ENCODE measurements around the gene SLC4A5. TPM values are rescaled to one million over a fixed set of nuclear protein-coding genes. Genes with fewer than 3 reads are reported as not detected.
"Not testable (repeated sequence)": the region's sequence is repeated elsewhere in the genome, so short reads cannot be mapped to it uniquely, and the experiment has no call there.

The SLC4A5 gene
- total RNA-seq, 1 donor from 2014 or later = 2.3 TPM

DNA sequence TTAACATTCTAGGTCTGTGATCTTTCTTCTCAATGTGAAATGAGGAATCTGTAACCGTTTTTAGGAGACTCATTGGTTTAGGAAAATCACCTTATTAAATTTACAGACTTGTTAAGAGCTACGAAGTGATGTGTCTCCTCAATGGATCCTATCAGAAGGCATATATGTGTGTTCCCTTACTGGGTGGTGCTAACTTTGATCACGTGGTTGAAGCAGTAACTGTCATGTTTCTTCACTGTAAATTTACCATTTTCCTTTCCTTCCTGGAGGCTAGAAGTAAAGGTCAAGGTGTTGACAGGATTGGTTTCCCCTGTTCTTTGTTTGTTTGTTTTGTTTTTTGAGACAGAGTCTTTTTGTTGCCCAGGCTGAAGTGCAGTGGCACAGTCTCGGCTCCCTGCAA is 146.2 kb downstream of the SLC4A5 start:
- Histone ChIP-seq H3K27ac (replicated peaks) (no peak overlapping the region), H3K27me3 (ENCODE audit: low read depth) (no peaks in the 10 kb centered on the region), H3K9me3 (replicated peaks) (no peaks in the 10 kb centered on the region), H3K36me3 (no peaks in the 10 kb centered on the region), H3K4me3 (no peak overlapping the region), H3K4me1 (peaks cover 44% of the 10 kb centered on the region)
- TF ChIP-seq, protein P1, sequence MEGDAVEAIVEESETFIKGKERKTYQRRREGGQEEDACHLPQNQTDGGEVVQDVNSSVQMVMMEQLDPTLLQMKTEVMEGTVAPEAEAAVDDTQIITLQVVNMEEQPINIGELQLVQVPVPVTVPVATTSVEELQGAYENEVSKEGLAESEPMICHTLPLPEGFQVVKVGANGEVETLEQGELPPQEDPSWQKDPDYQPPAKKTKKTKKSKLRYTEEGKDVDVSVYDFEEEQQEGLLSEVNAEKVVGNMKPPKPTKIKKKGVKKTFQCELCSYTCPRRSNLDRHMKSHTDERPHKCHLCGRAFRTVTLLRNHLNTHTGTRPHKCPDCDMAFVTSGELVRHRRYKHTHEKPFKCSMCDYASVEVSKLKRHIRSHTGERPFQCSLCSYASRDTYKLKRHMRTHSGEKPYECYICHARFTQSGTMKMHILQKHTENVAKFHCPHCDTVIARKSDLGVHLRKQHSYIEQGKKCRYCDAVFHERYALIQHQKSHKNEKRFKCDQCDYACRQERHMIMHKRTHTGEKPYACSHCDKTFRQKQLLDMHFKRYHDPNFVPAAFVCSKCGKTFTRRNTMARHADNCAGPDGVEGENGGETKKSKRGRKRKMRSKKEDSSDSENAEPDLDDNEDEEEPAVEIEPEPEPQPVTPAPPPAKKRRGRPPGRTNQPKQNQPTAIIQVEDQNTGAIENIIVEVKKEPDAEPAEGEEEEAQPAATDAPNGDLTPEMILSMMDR (IDR thresholded peaks at IDR 0.05; ENCODE audit: borderline replicate concordance) = no peak
- intact Hi-C loops (cut with micrococcal nuclease) = no loop called here
- no peak for DNase-seq

DNA sequence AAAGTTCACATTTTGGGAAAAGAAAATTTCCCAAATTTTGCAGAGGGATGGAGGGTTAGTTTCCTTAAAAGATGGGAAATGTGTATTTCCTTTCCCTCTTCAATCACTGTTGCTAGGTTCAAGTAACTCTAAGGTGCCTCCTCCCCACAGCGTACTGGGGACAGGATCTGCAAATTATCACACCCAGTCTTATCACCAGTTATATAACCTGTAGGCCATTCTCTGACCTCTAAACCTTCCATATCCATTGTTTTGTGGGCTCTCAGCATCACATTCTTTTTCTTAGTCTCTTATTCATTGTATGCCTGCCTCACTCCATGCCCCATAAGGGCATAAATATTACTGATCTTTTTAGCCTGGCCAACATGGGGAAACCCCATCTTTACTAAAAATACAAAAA is 148.4 kb downstream of the SLC4A5 start:
- Histone ChIP-seq H3K4me3 (no peak overlapping the region), H3K27me3 (ENCODE audit: low read depth) (no peaks in the 10 kb centered on the region), H3K36me3 (no peaks in the 10 kb centered on the region), H3K9me3 (replicated peaks) (no peaks in the 10 kb centered on the region), H3K4me1 (peaks cover 21% of the 10 kb centered on the region), H3K27ac (replicated peaks) (no peak overlapping the region)
- intact Hi-C loops (cut with micrococcal nuclease) = no loop called here
- DNase-seq = no peak
- TF ChIP-seq, protein P1 (IDR thresholded peaks at IDR 0.05; ENCODE audit: borderline replicate concordance) = no peak

DNA sequence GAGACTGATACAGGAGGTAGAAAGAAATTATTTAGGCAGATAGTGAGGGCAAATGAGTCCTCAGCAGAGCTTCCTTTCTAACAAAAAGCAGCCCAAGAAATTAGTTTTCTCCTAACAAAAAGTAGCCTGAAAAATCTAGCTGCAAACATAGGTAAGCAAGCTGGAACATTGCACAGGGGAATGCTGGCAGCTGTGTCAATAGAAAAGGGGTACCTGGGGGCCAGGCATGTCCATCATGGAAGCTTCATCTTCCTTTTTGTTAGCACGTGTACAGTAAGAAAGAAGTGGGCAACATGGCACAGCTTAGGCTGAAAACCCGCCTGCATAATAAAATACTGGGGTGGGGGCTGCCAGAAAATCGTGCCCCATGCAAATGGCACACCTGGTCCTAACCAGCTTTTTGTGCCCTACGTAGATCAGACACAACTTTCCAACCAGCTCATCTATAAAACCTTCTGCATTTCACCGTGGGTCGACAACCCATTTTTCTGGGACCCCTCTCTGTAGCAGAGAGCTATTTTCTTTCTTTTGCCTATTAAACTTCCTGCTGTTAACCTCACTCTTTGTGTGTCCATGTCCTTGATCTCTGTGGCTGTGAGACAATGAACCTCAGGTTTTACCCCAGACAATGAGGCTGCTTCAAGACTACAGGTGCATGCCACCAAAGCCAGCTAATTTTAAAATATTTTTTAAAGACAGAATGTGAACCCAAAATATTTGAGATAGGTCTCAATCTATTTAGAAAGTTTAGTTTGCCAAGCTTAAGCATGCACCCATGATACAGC is 151.4 kb downstream of the SLC4A5 start:
- no peaks in the 10 kb centered on the region for H3K36me3 ChIP-seq
- H3K4me1 ChIP-seq = peaks cover 4% of the 10 kb centered on the region
- H3K27me3 ChIP-seq (ENCODE audit: low read depth) = no peaks in the 10 kb centered on the region
- no peak for DNase-seq
- no peak overlapping the region for H3K27ac ChIP-seq (replicated peaks)
- intact Hi-C loops (cut with micrococcal nuclease) = no loop called here
- no peaks in the 10 kb centered on the region for H3K9me3 ChIP-seq (replicated peaks)
- TF ChIP-seq, protein P1 (IDR thresholded peaks at IDR 0.05; ENCODE audit: borderline replicate concordance) = no peak
- H3K4me3 ChIP-seq = no peak overlapping the region

DNA sequence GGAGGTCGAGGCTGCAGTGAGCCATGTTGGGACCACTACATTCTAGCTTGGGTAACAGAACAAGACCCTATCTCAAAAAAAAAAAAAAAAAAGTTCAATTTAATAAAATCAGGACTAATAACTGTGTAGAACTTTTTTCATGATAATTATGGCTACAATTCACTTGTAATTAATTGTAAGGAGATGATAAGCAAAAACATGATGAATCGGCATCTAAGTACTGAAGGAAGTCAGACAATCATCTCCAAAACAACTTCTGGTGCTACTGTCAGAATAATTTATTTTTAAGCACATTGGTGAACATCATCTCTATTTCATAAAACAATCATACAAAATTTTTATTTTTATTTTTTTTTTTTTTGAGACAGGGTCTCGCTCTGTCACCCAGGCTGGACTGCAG is 154.5 kb downstream of the SLC4A5 start:
- H3K4me3 ChIP-seq = no peak overlapping the region
- H3K27me3 ChIP-seq (ENCODE audit: low read depth) = no peaks in the 10 kb centered on the region
- no peak overlapping the region for H3K27ac ChIP-seq (replicated peaks)
- H3K4me1 ChIP-seq = peaks cover 4% of the 10 kb centered on the region
- TF ChIP-seq, protein P1 (IDR thresholded peaks at IDR 0.05; ENCODE audit: borderline replicate concordance) = no peak
- DNase-seq = no peak
- intact Hi-C loops (cut with micrococcal nuclease) = no loop called here
- H3K9me3 ChIP-seq (replicated peaks) = no peaks in the 10 kb centered on the region
- H3K36me3 ChIP-seq = no peaks in the 10 kb centered on the region

DNA sequence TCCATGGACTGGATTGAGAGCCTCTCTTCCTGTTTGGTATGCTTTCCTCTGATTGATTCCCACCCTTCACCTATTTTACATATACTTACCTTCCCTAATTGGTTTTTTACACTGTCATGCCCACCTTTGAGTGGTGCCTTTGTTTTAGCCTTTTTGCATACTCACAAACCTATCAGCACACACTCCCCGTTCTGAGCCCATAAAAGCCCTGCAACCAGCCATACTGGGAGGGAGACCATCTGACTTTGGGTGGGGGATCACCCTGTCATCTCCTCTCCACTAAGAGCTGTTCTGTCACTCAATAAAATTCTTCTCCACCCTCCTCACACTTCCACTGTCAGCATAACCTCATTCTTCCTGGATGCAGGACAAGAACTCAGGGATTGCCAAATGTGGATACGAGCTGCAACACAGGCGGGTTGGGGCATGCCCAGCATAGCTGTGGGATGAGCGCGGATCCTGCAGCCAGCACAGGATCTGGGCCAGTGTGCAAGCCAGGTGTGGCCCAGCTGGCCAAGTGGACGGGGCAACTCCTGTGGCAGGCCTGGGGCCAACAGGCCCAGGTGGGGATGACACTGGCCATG is 155.1 kb downstream of the SLC4A5 start:
- H3K27ac ChIP-seq (replicated peaks) = no peak overlapping the region

DNA sequence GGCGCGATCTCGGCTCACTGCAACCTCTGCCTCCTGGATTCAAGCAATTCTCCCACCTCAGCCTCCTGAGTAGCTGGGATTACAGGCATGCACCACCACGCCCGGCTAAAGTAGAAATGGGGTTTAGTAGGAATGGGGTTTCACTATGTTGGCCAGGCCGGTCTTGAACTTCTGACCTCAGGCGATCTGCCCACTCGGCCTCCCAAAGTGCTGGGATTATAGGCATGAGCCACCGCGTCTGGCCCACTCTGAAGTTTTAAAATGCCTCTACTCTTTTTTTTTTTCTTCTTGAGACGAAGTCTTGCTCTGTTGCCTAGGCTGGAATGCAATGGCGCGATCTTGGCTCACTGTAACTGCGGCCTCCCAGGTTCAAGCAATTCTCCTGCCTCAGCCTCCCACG is 156.5 kb downstream of the SLC4A5 start:
- H3K27ac ChIP-seq (replicated peaks); H3K27me3 ChIP-seq (ENCODE audit: low read depth); H3K9me3 ChIP-seq (replicated peaks); intact Hi-C loops (cut with micrococcal nuclease); DNase-seq; H3K36me3 ChIP-seq; H3K4me1 ChIP-seq; H3K4me3 ChIP-seq: not testable (repeated sequence)

More for the DNA sequence above, 155.1 kb downstream of the SLC4A5 start:
- H3K36me3 ChIP-seq = no peaks in the 10 kb centered on the region
- TF ChIP-seq, protein P1 (IDR thresholded peaks at IDR 0.05; ENCODE audit: borderline replicate concordance) = no peak
- no peaks in the 10 kb centered on the region for H3K27me3 ChIP-seq (ENCODE audit: low read depth)
- H3K4me3 ChIP-seq = no peak overlapping the region
- DNase-seq = no peak
- no peaks in the 10 kb centered on the region for H3K9me3 ChIP-seq (replicated peaks)
- intact Hi-C loops (cut with micrococcal nuclease) = no loop called here
- peaks cover 4% of the 10 kb centered on the region for H3K4me1 ChIP-seq
